Stimulated activated naive CD4-positive, alpha-beta T cell (primary cell): ENCODE results near the gene TOR1B.

ENCODE experiments used
- DNase-seq, 6 experiments: peaks; one replicate each; lab custom pipeline; 2025; lab: John Stamatoyannopoulos, UW

The TOR1B gene

GRCh38 chr9:129814432-129815223 is 11.6 kb downstream of the TOR1B start:
- DNase-seq, result no peak

GRCh38 chr9:129815278-129815677 is 12.3 kb downstream of the TOR1B start:
- no peak for DNase-seq

- no peak for DNase-seq
These were observed 13.8 kb downstream of the TOR1B start for GRCh38 chr9:129816501-129817435.

GRCh38 chr9:129822898-129823541 is 20.0 kb downstream of the TOR1B start:
- DNase-seq, result peak in 1 of 6 experiments; percentile 14

- no peak for DNase-seq
These were observed 20.6 kb downstream of the TOR1B start for GRCh38 chr9:129823542-129823934.

- DNase-seq, result peak; percentile 81 to 91 (median 86)
These were observed 21.1 kb downstream of the TOR1B start, which contains the start of gene TOR1A for GRCh38 chr9:129823935-129824601. TSS of gene TOR1A (minus strand) at chr9:129824136. CDS start at chr9:129824085, 51 bp downstream.

- DNase-seq, result no peak
These were observed 23.4 kb downstream of the TOR1B start for GRCh38 chr9:129826344-129826743.

GRCh38 chr9:129826759-129827158 is 23.8 kb downstream of the TOR1B start:
- DNase-seq, result no peak

- DNase-seq, result no peak
These were observed 25.1 kb downstream of the TOR1B start for GRCh38 chr9:129828051-129828450.

GRCh38 chr9:129828969-129829368 is 26.0 kb downstream of the TOR1B start:
- no peak for DNase-seq

GRCh38 chr9:129832982-129833381 is 30.0 kb downstream of the TOR1B start:
- DNase-seq, result no peak

- DNase-seq, result peak in 5 of 6 experiments; percentile 20 to 81 (median 59)
These were observed 31.6 kb downstream of the TOR1B start for GRCh38 chr9:129834489-129835127.

GRCh38 chr9:129835128-129835859 is 32.3 kb downstream of the TOR1B start, which contains the start of the genes C9orf78 and USP20:
TSS of gene C9orf78 (minus strand) at chr9:129835275. CDS start at chr9:129835221, 54 bp downstream.
TSS of gene USP20 (plus strand) at chr9:129835458. CDS start at chr9:129852556, 17,098 bp downstream.
- peak; percentile 92 to 97 (median 94) for DNase-seq

- DNase-seq, result peak in 1 of 6 experiments; percentile 27
These were observed 32.9 kb downstream of the TOR1B start for GRCh38 chr9:129835860-129836223.

- DNase-seq, result peak in 5 of 6 experiments; percentile 27 to 62 (median 32)
These were observed 33.5 kb downstream of the TOR1B start for GRCh38 chr9:129836311-129837007.

- peak in 3 of 6 experiments; percentile 3 to 14 (median 11) for DNase-seq
These were observed 35.8 kb downstream of the TOR1B start for GRCh38 chr9:129838707-129839259.

- DNase-seq, result no peak
These were observed 36.5 kb downstream of the TOR1B start for GRCh38 chr9:129839324-129840023.

GRCh38 chr9:129840034-129840433 is 37.0 kb downstream of the TOR1B start:
- DNase-seq, result peak in 5 of 6 experiments; percentile 19 to 29 (median 24)
